WTC11 (cell line): ENCODE results near the gene OR11G2. TPM values are rescaled to one million over a fixed set of nuclear protein-coding genes. Genes with fewer than 3 reads are reported as not detected.

Experiments
- ATAC-seq: fragments of 200-7000 bp; cut with Tn5 transposase; 2 replicates; pipeline ENCODE4 v1.10.0; 2021; ENCODE audit warnings: mild to moderate bottlenecking, moderate library complexity
- CTCF ChIA-PET: fragments of 300-600 bp; sonication (Branson Sonifier 250); formaldehyde crosslinking; loops from one replicate; lab custom pipeline; 2021; ENCODE audit warnings: antibody characterized with exemption; lab: Charles Lee
- POLR2A ChIA-PET: fragments of 350-600 bp; sonication (Branson Sonifier 250); formaldehyde crosslinking; loops from one replicate; lab custom pipeline; 2021; ENCODE audit warnings: antibody characterized with exemption; lab: Charles Lee
- DNase-seq: peaks from one replicate; pipeline ENCODE4 v3.0.0; 2021; ENCODE audit warnings: low spot score
- H3K27ac Mint-ChIP-seq: 2 replicates; pipeline ENCODE4 v1.8.0; 2021; ENCODE audit warnings: mixed read lengths
- H3K27me3 Mint-ChIP-seq: 2 replicates; pipeline ENCODE4 v1.8.0; 2021; ENCODE audit warnings: low read depth, mild to moderate bottlenecking, moderate library complexity, mixed read lengths
- H3K36me3 Mint-ChIP-seq: 2 replicates; pipeline ENCODE4 v1.8.0; 2021; ENCODE audit warnings: mixed read lengths
- H3K4me1 Mint-ChIP-seq: 2 replicates; pipeline ENCODE4 v1.8.0; 2022; ENCODE audit warnings: mixed read lengths
- H3K4me3 Mint-ChIP-seq: 2 replicates; pipeline ENCODE4 v1.8.0; 2021; ENCODE audit warnings: mild to moderate bottlenecking, moderate library complexity, mixed read lengths
- H3K9me3 Mint-ChIP-seq: 2 replicates; pipeline ENCODE4 v1.8.0; 2021; ENCODE audit warnings: mixed read lengths
- CREB1 ChIP-seq: sonication (generic); formaldehyde crosslinking; IDR thresholded peaks from 2 replicates; pipeline ENCODE4 v1.8.0; 2023; ENCODE audit warnings: mild to moderate bottlenecking, missing genetic modification reagents
- CTCF ChIP-seq: fragments of 200-600 bp; IDR thresholded peaks from 2 replicates; pipeline ENCODE4 v1.8.0; 2022; ENCODE audit warnings: antibody characterized with exemption
- E2F5 ChIP-seq: sonication (generic); formaldehyde crosslinking; IDR thresholded peaks from 2 replicates; pipeline ENCODE4 v1.8.1; 2022; ENCODE audit warnings: mild to moderate bottlenecking, moderate library complexity, missing genetic modification reagents
- FOXP4 ChIP-seq: sonication (generic); formaldehyde crosslinking; IDR thresholded peaks from 2 replicates; pipeline ENCODE4 v1.8.0; 2022; ENCODE audit warnings: mild to moderate bottlenecking, missing genetic modification reagents
- GABPB1 ChIP-seq: sonication (generic); formaldehyde crosslinking; IDR thresholded peaks from 2 replicates; pipeline ENCODE4 v1.8.1; 2023; ENCODE audit warnings: mild to moderate bottlenecking, missing genetic modification reagents
- HMGXB4 ChIP-seq: sonication (generic); formaldehyde crosslinking; IDR thresholded peaks from 2 replicates; pipeline ENCODE4 v1.8.1; 2023; ENCODE audit warnings: mild to moderate bottlenecking, moderate library complexity, missing genetic modification reagents
- IRF1 ChIP-seq: sonication (generic); formaldehyde crosslinking; IDR thresholded peaks from 2 replicates; pipeline ENCODE4 v1.8.0; 2023; ENCODE audit warnings: missing genetic modification reagents
- MAX ChIP-seq: sonication (generic); formaldehyde crosslinking; IDR thresholded peaks from 2 replicates; pipeline ENCODE4 v1.8.0; 2022; ENCODE audit warnings: mild to moderate bottlenecking, missing genetic modification reagents
- MLX ChIP-seq: sonication (generic); formaldehyde crosslinking; IDR thresholded peaks from 2 replicates; pipeline ENCODE4 v1.8.1; 2023; ENCODE audit warnings: mild to moderate bottlenecking, missing genetic modification reagents, moderate library complexity
- NR1H2 ChIP-seq: sonication (generic); formaldehyde crosslinking; IDR thresholded peaks from 2 replicates; pipeline ENCODE4 v1.9.0; 2021; ENCODE audit warnings: mild to moderate bottlenecking, moderate library complexity, missing genetic modification reagents
- SMAD3 ChIP-seq: sonication (generic); formaldehyde crosslinking; IDR thresholded peaks from 2 replicates; pipeline ENCODE4 v1.8.0; 2022; ENCODE audit warnings: missing genetic modification reagents, mild to moderate bottlenecking, borderline replicate concordance
- TEAD4 ChIP-seq: sonication (generic); formaldehyde crosslinking; IDR thresholded peaks from 2 replicates; pipeline ENCODE4 v1.8.0; 2022; ENCODE audit warnings: mild to moderate bottlenecking, missing genetic modification reagents
- ZBTB43 ChIP-seq: sonication (generic); formaldehyde crosslinking; IDR thresholded peaks from 2 replicates; pipeline ENCODE4 v1.8.1; 2023; ENCODE audit warnings: mild to moderate bottlenecking, missing genetic modification reagents
- ZMAT4 ChIP-seq: fragments of 250-450 bp; sonication (Bioruptor Pico); IDR thresholded peaks from 2 replicates; pipeline ENCODE4 v1.9.0; 2021; ENCODE audit warnings: mild to moderate bottlenecking
- ZNF232 ChIP-seq: sonication (generic); formaldehyde crosslinking; IDR thresholded peaks from 2 replicates; pipeline ENCODE4 v1.8.0; 2022; ENCODE audit warnings: mild to moderate bottlenecking, missing genetic modification reagents
- ZNF317 ChIP-seq: sonication (generic); formaldehyde crosslinking; IDR thresholded peaks from 2 replicates; pipeline ENCODE4 v1.8.1; 2023; ENCODE audit warnings: low read depth, mild to moderate bottlenecking, moderate library complexity, missing genetic modification reagents, borderline replicate concordance
- ZNF425 ChIP-seq: fragments of 250-450 bp; sonication (Bioruptor Pico); conservative IDR thresholded peaks from 2 replicates; pipeline ENCODE4 v1.9.0; 2021; ENCODE audit warnings: mild to moderate bottlenecking
- ZSCAN18 ChIP-seq: fragments of 250-450 bp; sonication (Bioruptor Pico); IDR thresholded peaks from 2 replicates; pipeline ENCODE4 v2.1.2; 2022; ENCODE audit warnings: mild to moderate bottlenecking, moderate library complexity
- total RNA-seq: library from RNA; stranded (reverse); gene quantifications from 3 replicates; pipeline ENCODE4 v1.2.3, GENCODE V29; 2021

The OR11G2 gene
- total RNA-seq, 1 experiment from 2014 or later = not detected

- TF ChIP-seq IRF1 (CRISPR knock-in tag) (no peak), E2F5 (CRISPR knock-in tag) (no peak), ZNF425 (CRISPR knock-in tag) (no peak), CREB1 (CRISPR knock-in tag) (no peak)
Measured at GRCh38 chr14:20215196-20215595, 24.5 kb downstream of the OR11G2 start (continued).

GRCh38 chr14:20219033-20219432 lies 28.3 kb downstream of the OR11G2 start:
- H3K27me3 Mint-ChIP-seq = no peaks in the 10 kb centered on the region; the same call in 1 of the 2 replicates
- no peaks in the 10 kb centered on the region for H3K4me1 Mint-ChIP-seq
- peaks cover 76% of the 10 kb centered on the region for H3K9me3 Mint-ChIP-seq
- ATAC-seq (no peak), DNase-seq (no peak)
- ChIA-PET POLR2A (no interaction called here), CTCF (no interaction called here)
- H3K27ac Mint-ChIP-seq = no peak overlapping the region
- peaks cover 50% of the 10 kb centered on the region for H3K36me3 Mint-ChIP-seq
- no peak overlapping the region for H3K4me3 Mint-ChIP-seq
- TF ChIP-seq TEAD4 = no peak
- no peak for TF ChIP-seq GABPB1 (CRISPR knock-in tag)
- TF ChIP-seq HMGXB4 (CRISPR knock-in tag) = no peak
- TF ChIP-seq CTCF = no peak
- TF ChIP-seq MLX (CRISPR knock-in tag) = no peak
- no peak for TF ChIP-seq NR1H2 (CRISPR knock-in tag)
- no peak for TF ChIP-seq ZMAT4 (CRISPR knock-in tag)
- no peak for TF ChIP-seq ZBTB43
- TF ChIP-seq ZNF317 (CRISPR knock-in tag) = no peak
- no peak for TF ChIP-seq ZNF232 (CRISPR knock-in tag)
- TF ChIP-seq ZNF425 (CRISPR knock-in tag) = no peak
- no peak for TF ChIP-seq SMAD3 (CRISPR knock-in tag)
- no peak for TF ChIP-seq CREB1 (CRISPR knock-in tag)
- TF ChIP-seq FOXP4 (CRISPR knock-in tag) = no peak
- TF ChIP-seq ZSCAN18 (CRISPR knock-in tag) = no peak
- TF ChIP-seq MAX (CRISPR knock-in tag) = no peak
